Activated CD8-positive, alpha-beta memory T cell treated with anti-CD3 and anti-CD28 coated beads, Interleukin-2, amount 50 U/mL, for 1 hour (primary cell): ENCODE results near the gene EPHA6.

Source experiments
- DNase-seq: peaks from one replicate; pipeline ENCODE4 v3.0.0-alpha.2; 2020; ENCODE audit errors: extremely low read depth

The EPHA6 gene

DNA sequence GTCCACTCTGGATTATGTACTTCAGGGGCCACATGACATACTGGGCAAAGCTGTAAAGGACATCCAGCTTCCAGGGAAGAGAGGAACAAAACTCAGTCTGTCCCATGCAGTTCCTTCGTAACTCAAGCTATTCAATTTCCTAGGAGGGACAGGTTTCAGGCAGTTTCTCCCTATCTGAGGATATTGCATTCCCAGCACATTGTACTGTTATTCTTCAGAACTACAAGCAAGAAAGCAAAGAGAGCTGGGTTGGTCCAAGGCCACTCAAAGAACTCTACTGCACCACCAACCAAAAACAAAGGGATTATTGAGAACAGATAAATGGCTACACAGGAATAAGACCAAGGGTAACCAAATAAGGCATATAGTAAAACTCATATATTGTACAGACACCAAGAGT lies 832.5 kb downstream of the EPHA6 start:
- no peak for DNase-seq

DNA sequence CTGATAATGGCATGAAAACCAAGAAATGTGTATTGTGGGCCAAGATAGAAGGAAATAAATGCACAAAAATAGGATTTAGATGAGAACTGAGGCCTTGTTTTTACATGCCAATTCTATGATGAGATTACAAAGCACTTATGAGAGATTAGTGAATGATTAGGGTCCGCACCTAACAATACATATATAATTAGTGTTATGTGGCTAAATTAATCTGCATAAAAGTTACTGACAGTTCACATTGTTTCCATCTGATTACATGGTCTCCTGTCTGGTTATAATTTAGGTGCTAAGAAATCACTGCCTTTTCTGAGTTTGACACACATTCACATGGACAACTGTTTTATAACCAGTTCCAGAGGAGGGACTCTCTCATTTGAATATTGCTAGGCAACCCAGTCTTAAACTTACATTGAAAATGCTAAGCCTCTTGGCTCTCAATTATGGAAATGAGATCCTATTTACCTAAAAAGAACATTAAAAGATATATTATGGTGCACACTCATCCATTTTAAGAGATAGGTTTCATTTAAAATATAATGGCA lies 833.1 kb downstream of the EPHA6 start:
- no peak for DNase-seq

DNA sequence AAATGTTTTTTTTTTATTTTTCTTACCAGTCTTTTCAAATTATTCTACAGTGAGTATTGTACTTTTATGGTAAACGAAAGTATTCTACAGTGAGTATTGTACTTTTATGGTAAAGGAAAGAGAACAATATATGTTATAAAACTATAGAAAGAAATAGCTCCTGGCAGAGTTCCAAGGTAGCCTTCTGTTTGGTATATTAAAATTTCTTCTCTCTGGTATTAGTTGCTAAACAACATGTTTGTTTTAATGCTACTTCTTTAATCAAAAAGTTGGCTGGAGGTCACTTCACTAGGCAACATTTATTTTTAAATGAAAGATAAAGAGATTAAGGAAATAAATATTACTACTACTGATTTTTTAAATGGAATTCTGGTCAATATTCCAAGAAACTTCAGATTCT lies 841.6 kb downstream of the EPHA6 start:
- no peak for DNase-seq

DNA sequence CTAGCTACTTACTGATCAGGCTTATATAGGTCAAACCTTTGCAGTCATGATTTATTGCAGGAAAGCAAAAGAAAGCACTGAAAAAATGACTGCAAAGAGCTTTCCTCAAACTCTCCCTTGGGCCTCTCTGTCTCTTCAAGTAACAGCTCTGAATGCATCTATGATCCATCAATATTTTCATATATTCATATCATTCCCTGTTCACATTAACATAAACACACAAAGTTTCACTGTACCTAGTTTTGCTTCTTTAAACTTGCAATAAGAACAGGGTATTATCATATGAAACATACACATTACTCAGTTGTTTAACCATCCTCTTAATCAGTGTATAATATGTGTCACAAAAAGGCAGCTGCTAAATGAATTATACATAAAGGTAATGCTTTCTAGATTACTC lies 842.2 kb downstream of the EPHA6 start:
- no peak for DNase-seq

DNA sequence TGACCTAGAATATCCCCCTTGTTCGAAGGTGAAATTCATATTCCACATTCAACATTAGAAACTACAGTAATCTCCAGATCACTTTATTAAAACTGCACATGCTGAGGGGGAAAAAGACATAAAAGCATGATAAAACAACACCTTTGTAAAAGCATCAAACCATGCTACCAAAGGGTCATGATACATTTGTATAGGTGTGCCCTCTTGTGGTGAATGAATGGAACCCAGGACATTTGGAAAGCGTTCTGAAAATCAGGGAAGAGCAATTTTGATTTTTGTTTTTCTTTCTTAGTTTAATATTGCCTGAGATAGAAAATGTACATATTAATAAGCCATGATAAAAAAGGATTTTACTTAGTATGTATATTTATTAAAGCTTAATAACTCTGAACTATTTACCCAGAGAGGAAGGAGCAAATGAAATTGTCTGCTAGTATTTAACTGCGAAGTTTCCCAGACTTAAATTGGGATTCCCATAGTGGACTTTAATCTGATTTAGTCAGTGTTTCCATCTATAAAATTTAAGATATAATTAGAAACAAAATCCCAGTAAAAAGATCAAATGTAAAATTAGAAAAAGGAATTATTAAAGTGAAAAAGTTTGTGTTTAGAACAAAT lies 844.4 kb downstream of the EPHA6 start:
- DNase-seq, result no peak

DNA sequence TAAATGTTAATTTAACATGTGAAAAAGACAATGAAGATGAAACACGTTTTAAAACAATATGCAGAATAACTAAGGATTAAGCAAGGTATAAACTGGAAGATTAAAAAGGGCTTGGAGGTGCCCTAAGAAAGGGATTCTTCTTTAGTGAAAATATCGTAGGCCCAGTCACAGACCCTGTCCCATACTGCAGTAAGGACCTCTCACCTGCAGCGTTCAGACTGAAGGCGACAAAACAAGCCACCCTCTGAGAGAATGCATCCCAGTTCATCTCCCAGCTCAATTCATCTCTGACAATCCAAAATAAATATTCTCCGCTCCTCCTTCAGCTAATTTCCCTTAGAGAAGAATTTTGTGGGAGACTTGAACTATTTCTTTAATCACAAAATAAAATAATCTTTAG lies 847.9 kb downstream of the EPHA6 start:
- DNase-seq, result no peak

DNA sequence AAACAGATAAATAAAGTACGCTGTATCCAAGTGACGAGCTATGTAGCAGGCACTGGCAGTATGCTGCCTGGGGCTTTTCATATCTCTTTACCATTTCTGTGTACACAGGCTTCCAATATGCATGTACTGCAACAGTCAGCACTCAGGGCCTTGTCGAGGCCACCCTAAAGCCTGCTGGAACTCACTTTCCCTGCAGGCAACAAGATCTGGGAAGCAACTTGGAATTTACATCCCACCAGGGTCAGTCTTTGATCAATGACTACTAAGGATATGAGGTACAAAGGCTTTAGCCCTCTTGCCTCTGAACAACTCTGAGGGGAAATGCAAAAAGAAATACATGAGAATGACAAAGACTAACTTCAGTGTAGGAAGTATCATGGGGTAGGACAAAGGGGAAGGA lies 848.4 kb downstream of the EPHA6 start:
- DNase-seq, result no peak

DNA sequence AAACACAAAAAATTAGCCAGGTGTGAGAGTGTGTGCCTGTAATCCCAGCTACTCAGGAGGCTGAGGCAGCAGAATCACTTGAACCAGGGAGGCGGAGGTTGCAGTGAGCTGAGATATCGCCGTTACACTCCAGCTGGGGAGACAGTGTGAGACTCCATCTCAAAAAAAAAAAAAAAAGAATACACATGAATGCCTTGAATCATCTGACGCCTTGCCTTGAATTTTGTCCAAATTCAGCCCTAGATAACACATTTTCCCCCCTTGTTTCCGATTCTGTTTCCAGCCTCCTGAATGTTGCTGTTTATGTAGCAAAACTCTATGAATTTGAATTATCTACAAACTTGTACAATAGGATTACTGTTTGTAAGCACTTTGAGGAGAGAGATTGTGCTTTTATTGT lies 851.5 kb downstream of the EPHA6 start:
- no peak for DNase-seq

DNA sequence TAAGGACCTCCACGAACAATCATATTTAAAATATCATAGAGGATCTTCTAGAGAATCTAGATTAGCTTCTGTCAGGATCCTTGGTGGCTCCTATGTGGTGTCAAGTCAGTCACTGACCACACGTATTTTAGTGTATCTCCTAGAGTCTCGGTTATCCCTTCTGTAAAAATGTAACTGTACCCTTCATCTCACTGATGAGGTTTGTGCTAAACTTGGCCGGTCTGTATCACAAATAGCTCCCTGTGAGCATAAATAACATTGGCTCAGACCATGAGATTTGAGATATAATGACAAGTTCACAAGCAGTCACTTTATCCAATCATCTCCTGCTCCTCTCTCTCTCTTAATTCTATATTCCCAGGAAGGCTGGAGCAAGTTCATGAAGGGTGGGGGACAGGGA lies 856.6 kb downstream of the EPHA6 start:
- DNase-seq, result no peak

DNA sequence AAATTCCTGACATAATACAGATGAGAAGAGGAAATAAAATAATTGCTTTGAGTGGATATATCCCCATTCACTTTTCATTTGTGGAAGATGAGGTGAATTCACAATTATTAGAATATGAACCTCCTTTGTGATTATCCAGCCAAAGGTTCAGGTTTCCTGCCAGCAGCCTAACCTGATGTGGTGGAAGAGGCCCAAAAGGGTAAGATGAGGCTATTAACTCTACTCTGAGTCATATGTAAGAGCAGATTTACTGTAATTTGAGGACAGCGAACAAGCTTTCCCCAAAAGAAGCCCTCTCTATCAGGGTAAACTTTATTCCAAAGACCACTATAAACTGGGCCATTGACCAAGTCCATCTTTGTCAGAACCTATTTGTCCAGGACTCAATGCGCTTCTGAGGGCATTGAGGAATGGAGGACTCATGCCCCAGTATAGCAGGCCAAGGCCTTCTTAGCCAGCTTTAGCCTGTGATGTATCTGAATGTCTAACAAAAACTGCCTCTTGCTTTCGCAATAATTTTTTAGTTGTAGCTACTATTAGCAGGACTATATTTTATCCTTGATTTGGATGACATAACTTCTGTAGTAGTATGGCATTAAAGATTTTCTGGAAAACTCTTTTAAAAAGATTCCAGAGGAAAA lies 859.1 kb downstream of the EPHA6 start:
- no peak for DNase-seq

DNA sequence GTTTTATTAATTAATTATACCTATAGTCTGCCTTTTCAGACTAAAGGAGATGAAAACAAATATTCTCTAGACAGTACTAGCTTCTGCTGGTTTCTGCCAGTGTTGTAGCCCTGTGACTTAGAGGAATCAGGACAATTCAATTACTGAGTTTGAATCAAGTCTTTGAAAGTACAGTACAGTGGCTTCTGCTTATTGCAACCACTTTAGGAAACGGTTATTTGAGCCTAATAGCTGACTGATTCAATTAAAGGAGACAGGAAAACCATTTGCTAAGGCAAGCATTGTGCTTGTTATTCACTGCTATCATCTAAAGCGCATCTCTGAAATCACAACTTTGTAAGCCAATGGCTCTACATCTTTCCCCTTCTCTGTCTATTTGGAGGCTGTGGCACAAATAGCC lies 860.1 kb downstream of the EPHA6 start:
- no peak for DNase-seq

DNA sequence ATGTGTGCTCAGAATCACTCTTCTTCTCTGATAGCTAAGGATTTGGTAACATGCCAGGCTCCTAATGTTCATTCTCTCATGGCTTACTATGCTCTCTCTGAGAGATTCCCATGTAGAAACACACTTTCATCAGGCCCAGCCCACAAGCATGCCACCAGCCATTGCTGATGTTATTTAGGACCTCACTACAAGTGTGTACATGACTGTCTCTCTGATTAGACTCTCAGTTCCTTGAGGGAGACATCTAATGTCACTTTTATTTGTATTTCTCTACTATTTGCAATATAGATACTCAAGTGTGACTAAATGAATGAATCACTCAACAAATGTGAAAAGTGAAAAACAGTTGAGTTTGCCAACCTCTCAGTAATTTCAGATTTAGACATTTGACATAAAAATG lies 865.8 kb downstream of the EPHA6 start:
- no peak for DNase-seq

DNA sequence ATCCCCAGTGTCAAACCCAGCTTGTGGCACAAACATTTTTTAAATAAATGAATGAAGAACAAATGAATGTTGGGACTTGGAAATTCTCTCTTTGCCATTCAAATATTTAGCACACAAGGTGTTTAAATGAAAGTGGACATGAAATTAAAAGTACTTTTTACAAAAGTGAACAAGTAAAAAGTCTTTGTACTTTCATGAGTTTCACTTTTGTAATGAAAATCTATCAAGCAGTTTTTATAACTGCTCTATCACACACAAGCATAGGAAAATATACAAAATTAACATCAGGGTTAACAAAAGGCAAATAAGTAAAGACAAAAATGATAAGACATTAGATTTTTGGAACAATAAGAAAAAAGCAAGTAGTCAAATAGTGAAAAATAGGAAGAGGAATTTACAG lies 866.3 kb downstream of the EPHA6 start:
- DNase-seq, result no peak

DNA sequence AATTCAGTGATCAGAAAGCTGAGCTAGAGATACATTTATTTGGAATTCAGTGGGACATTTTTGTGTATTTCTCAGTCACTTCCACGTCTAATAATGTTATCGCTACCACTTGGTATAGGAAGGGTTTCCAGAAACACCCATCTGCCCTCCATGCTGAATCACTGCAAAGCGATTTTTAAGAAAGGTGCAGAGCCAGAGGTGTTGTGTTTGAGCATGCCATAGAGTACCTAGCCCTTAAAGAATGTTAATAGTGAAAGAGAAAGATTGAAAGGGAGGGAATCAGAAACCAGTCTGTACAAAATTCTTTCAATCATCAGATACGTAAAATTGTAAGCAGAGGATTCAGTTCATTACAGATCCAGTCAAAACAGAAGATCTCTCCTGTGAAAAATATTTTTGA lies 870.1 kb downstream of the EPHA6 start:
- DNase-seq, result no peak

DNA sequence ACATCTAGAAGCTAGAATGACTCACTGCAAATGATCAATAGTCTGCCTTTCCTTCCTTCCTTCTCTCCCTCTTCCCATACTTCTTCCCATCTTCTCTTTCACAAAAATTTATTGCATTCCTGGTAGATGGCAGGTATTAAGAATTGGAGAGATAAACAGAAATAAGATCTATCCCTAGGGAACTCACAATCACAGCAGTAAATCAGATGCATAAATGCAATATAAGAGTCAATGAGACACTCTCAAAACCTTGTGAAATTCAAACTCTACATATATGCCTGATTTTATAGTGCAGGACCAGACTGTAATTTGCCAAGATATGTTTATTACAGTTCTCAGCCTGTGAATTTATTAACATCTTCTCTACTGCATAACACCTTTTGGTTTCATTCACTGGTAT lies 871.9 kb downstream of the EPHA6 start:
- no peak for DNase-seq

DNA sequence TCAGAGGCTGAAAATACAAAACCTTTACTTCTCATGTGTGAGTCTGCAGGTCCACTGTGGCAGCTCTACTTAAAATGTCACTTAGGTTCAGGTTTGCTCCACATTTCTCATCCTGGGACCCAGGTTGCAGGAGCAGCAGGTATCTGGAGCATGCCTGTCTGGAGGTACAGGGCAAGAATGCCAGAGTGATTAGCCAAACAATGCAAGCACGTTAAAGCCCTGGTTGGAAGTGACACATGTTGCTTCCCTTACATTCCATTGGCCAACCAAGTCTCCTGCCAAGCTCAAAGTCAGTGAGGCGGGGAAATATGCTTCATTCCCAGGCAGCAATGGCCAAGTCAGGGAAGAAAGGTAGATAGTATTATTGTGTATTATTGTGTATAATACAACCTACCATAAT lies 873.3 kb downstream of the EPHA6 start:
- DNase-seq, result no peak

DNA sequence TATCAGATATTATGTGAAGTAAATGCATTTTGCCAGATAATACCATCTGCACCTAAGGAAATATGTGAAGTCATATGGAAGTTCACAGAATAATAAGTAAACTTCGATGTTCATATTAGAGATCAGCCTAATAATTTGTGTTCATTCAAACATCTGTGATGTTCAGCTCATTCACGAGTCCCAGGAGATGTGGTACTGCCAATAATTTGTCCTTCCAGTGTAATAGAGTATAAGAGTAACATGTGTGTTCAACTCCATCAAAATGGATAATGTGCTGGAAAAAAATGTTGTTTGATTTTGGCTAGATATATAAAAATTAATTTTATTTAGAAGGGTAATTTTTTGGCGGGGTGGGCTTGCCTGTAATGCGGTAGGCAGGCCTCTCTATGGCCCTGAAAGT lies 874.7 kb downstream of the EPHA6 start:
- DNase-seq, result no peak

DNA sequence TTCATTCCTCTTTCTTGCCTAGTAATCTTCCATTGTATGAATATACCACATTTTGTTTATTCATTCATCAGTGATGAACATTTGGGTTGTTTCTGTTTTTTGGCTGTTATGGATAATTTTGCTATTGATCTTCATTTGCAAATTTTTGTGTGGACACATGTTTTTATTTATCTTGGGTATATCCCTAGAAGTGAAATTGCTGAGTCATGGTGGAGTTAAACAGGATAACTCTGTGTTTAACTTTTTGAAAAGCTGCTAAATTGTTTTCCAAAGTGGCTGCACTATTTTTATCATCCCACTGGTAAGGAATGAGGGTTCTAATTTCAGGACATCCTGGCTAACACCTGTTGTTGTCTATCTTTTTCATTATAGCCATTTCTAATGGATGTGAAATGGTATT lies 875.6 kb downstream of the EPHA6 start:
- no peak for DNase-seq

DNA sequence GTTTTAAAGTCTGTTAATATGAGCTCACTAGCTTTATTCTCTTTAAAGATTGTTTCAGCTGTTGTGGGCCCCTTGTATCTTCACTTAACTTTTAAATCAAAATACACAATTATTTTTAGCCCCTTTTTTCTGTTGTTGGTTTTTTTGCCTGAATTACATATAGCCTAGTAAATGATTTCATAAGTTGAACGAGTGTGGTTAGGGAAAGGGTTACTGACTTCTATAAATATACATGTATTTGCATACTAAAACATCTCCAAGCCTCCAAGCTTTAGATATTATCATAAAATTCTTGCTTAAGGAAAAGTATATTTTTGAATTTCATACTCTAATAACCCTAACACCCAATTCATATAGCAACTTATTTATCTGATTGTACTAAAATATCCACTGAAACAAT lies 877.0 kb downstream of the EPHA6 start:
- DNase-seq, result no peak

DNA sequence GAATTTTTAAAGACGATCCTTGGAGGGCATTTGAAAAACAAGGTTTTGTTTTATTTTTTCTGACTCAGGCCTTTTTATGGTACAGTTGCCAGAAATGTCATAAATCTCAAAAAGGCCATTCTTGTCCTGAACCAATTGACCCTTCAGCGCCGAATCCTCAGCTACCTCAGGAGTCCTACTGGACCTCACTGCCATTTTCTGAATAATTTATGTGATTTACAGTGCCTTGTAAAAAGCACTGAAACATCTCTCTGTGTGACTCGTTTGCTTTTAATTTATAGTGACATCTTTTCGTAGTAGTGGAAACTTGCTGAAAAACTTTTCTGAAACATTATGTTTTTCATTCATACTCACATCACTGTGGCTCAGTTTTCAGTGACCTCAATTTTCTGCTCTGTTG lies 878.0 kb downstream of the EPHA6 start:
- DNase-seq, result no peak

DNA sequence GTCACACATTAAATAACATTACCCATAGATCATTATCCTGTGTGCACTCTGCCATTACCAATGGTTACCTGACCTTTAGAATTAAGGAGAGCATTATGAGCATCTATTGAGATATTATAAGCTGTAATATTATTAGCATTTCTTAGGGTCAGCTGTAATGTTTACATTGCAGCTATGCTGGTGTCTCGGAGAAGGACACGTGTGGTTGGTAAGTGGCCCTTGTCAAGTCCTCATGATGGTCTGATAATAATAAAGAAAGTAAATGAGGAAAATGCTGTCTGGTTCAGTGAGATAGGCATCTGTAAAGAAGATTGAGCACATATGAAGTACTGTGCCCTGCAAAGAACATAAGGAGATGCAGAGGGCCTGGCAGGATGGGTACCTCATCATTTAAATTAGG lies 878.4 kb downstream of the EPHA6 start:
- no peak for DNase-seq

DNA sequence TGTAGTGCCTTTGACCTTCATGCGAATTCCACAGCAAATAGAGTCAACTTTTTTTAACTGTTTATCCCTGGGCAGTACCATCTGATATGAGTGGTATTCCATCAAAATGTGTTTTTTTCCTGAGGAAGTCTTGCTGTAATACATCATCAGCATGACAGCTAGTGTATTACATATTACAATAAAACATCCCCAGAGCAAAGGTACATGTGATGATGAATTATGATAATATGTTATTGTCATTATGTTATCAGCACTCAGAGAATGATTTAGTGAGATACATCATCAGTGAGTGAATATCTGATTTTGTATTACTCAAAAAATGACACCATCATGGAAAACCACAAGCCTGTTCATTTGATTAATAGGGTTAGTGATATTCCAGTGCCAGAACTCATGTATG lies 880.5 kb downstream of the EPHA6 start:
- DNase-seq, result no peak

DNA sequence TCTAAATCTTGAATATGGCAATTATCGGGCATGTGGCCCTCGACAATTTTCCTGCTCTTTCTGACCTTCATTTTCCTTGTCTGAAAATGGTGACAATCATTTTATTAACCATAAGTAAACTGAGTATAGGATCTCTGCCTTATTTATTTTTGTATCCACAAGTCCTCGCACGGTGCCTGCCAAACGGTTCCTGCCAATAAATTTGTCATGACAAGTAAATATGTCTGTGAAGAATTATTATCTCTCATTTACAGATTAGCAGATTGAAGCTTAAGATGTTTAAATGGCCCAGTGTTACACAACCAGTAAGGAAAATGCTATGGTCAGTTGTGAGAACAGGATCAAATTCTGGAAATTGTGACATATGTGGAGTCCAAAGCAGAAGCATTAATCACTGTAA lies 884.3 kb downstream of the EPHA6 start:
- no peak for DNase-seq

DNA sequence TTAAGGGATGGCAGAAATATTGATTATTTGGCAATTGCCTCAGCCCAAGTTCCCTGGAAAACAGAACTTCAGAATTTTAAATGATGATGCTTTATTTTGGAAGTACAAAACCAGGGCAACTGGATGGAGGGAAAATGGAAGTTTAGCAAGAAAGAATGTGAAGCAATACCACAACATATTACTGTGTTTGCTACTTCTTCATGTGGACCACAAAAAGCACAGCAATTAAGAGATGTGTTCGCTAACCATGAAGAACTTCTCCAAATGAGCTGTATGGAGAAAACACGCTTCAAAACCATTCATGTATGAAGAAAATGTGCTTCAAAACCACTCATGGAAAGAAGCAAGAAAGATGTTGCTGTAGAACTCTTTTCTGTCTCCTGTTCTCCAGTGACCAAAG lies 885.5 kb downstream of the EPHA6 start:
- DNase-seq, result no peak
